SJSA1 (cell line): ENCODE data around the gene DNAJC17. TPM values are rescaled to one million over a fixed set of nuclear protein-coding genes. Genes with fewer than 3 reads are reported as not detected.

Source experiments
- total RNA-seq: library from RNA; depleted of rRNA; stranded (reverse); fragments of >200 nt; shearing (Covaris generic); gene quantifications from 2 replicates; pipeline ENCODE4 v1.2.3, GENCODE V29; 2014; rRNA removed

DNAJC17 gene
- total RNA-seq, 1 experiment from 2014 or later, result 51.7 TPM

Other genes starting within 250 kb of the DNAJC17 start
- gene CCDC32, start 242.4 kb downstream of the DNAJC17 start, total RNA-seq, result 20.2 and 24.4 TPM in 2 replicates
- 16.4 and 25.9 TPM in 2 replicates for gene RPUSD2, start 238.2 kb downstream of the DNAJC17 start, total RNA-seq
- 83.2 and 88.4 TPM in 2 replicates for gene KNL1, start 213.2 kb downstream of the DNAJC17 start, total RNA-seq
- gene RAD51, start 112.3 kb downstream of the DNAJC17 start, total RNA-seq, result 32.3 and 33.3 TPM in 2 replicates
- gene RMDN3, start 52.2 kb downstream of the DNAJC17 start, total RNA-seq, result 23.8 and 37.7 TPM in 2 replicates
- 0.22 and 1.4 TPM in 2 replicates for gene GCHFR, start 43.4 kb downstream of the DNAJC17 start, total RNA-seq
- 0.03 TPM in 1 of 2 replicates, not detected in the other for gene C15orf62, start 37.5 kb downstream of the DNAJC17 start, total RNA-seq
- gene ZFYVE19, start 384 bp downstream of the DNAJC17 start, total RNA-seq, result 33.8 and 39.2 TPM in 2 replicates
- not detected in 2 replicates for gene PPP1R14D, start 21.2 kb upstream of the DNAJC17 start, total RNA-seq
- 0.87 TPM in 1 of 2 replicates, not detected in the other for gene SPINT1, start 36.6 kb upstream of the DNAJC17 start, total RNA-seq
- not detected in 2 replicates for gene RHOV, start 66.8 kb upstream of the DNAJC17 start, total RNA-seq
- gene VPS18, start 87.0 kb upstream of the DNAJC17 start, total RNA-seq, result 35.5 and 40.8 TPM in 2 replicates
- not detected in 2 replicates for gene DLL4, start 121.9 kb upstream of the DNAJC17 start, total RNA-seq
- 1.6 and 1.9 TPM in 2 replicates for gene CHAC1, start 146.0 kb upstream of the DNAJC17 start, total RNA-seq